HepG2 (cell line): Measurements from ENCODE around the gene BPHL. TPM values are rescaled to one million over a fixed set of nuclear protein-coding genes. Genes with fewer than 3 reads are reported as not detected.

Source experiments
- ADNP ChIP-seq: sonication (generic); formaldehyde crosslinking; IDR thresholded peaks from 2 replicates; pipeline ENCODE4 v1.4.0; 2020; ENCODE audit warnings: missing genetic modification reagents
- CBX1 ChIP-seq: IDR thresholded peaks from one replicate; pipeline ENCODE4 v1.6.1; 2016; ENCODE audit warnings: antibody characterized with exemption, low read depth
- IKZF1 ChIP-seq: fragments of 450-650 bp; IDR thresholded peaks from 2 replicates; pipeline ENCODE4 v1.7.1; 2016
- MXI1 ChIP-seq: IDR thresholded peaks from 3 replicates; pipeline ENCODE4 v1.6.1; 2012; ENCODE audit warnings: low read depth, low read length, inconsistent platforms, borderline replicate concordance
- NFIC ChIP-seq: IDR thresholded peaks from 2 replicates; pipeline ENCODE4 v1.6.1; 2012; ENCODE audit warnings: mild to moderate bottlenecking, low read length, inconsistent platforms
- PHF20 ChIP-seq: sonication (generic); formaldehyde crosslinking; IDR thresholded peaks from 2 replicates; pipeline ENCODE4 v1.5.0; 2020; ENCODE audit warnings: mild to moderate bottlenecking, missing genetic modification reagents
- POLR2G ChIP-seq: fragments of 200-400 bp; formaldehyde crosslinking; IDR thresholded peaks from 2 replicates; pipeline ENCODE4 v1.6.1; 2018; ENCODE audit warnings: mild to moderate bottlenecking, low read depth, low read length, moderate library complexity
- REPIN1 ChIP-seq: sonication (generic); formaldehyde crosslinking; IDR thresholded peaks from 2 replicates; pipeline ENCODE4 v1.8.0; 2022; ENCODE audit warnings: missing genetic modification reagents, low read depth, mild to moderate bottlenecking, borderline replicate concordance
- SIX1 ChIP-seq: sonication (generic); formaldehyde crosslinking; IDR thresholded peaks from 2 replicates; pipeline ENCODE4 v1.4.0; 2020; ENCODE audit warnings: missing genetic modification reagents, borderline replicate concordance
- SOX6 ChIP-seq, 2 experiments: fragments of 450-650 bp in 1 of 2; sonication (generic) in 1 of 2; formaldehyde crosslinking in 1 of 2; IDR thresholded peaks; 2 replicates each; pipeline versions ENCODE4 v1.4.0 to v1.6.1; 2017 to 2020; ENCODE audit warnings: antibody characterized with exemption in 1 of 2, mild to moderate bottlenecking in 1 of 2, missing genetic modification reagents in 1 of 2
- SYNCRIP ChIP-seq: fragments of 200-400 bp; formaldehyde crosslinking; IDR thresholded peaks from 2 replicates; pipeline ENCODE4 v1.6.1; 2018; ENCODE audit warnings: mild to moderate bottlenecking, low read depth, low read length; ENCODE audit not compliant: insufficient read depth
- TGIF2 ChIP-seq: IDR thresholded peaks from 2 replicates; pipeline ENCODE4 v1.6.1; 2016; ENCODE audit warnings: control low read depth, missing compliant biosample characterization
- WIZ ChIP-seq: sonication (generic); formaldehyde crosslinking; IDR thresholded peaks from 2 replicates; pipeline ENCODE4 v1.5.1; 2020; ENCODE audit warnings: mild to moderate bottlenecking, missing genetic modification reagents
- XRCC5 ChIP-seq: fragments of 200-400 bp; formaldehyde crosslinking; optimal IDR thresholded peaks from 2 replicates; pipeline ENCODE3; 2017; ENCODE audit warnings: mild to moderate bottlenecking, low read length
- ZMYM3 ChIP-seq: sonication (generic); formaldehyde crosslinking; IDR thresholded peaks from 2 replicates; pipeline ENCODE4 v1.5.1; 2020; ENCODE audit warnings: mild to moderate bottlenecking, missing genetic modification reagents
- ZNF143 ChIP-seq: sonication (generic); formaldehyde crosslinking; IDR thresholded peaks from 2 replicates; pipeline ENCODE4 v1.4.0; 2020; ENCODE audit warnings: missing genetic modification reagents
- ZNF205 ChIP-seq: IDR thresholded peaks from 2 replicates; pipeline ENCODE4 v1.6.1; 2018; ENCODE audit warnings: missing biosample characterization, missing genetic modification reagents
- ZNF282 ChIP-seq: fragments of 450-650 bp; IDR thresholded peaks from 2 replicates; pipeline ENCODE4 v1.6.1; 2018; ENCODE audit not compliant: partially characterized antibody
- ZNF563 ChIP-seq: sonication (generic); formaldehyde crosslinking; IDR thresholded peaks from 2 replicates; pipeline ENCODE4 v1.8.0; 2022; ENCODE audit warnings: mild to moderate bottlenecking, moderate library complexity, missing genetic modification reagents
- ZNF564 ChIP-seq: sonication (generic); formaldehyde crosslinking; IDR thresholded peaks from 2 replicates; pipeline ENCODE4 v1.8.1; 2023; ENCODE audit warnings: mild to moderate bottlenecking, missing genetic modification reagents
- polyA plus RNA-seq, 8 experiments: library from polyadenylated mRNA; depleted of rRNA in 3 of 8; stranded (reverse) in 7 of 8; unstranded in 1 of 8; fragments of >200 nt; fragmentation: Illumina TruSeq in 4 of 8; extraction: Trizol in 4 of 8; gene quantifications; 2 replicates each; pipeline versions ENCODE4 v1.2.1 to v1.2.3, GENCODE V29; 2011 to 2016; ENCODE audit warnings: low read depth in 4 of 8, missing spikeins in 1 of 8, mixed read lengths in 1 of 8; ENCODE audit not compliant: insufficient read depth in 1 of 8
- total RNA-seq, 5 experiments: library from RNA; depleted of rRNA; stranded (reverse); fragments of >200 nt; fragmentation: Illumina TruSeq; extraction: Trizol; gene quantifications; 2 replicates each; pipeline ENCODE4 v1.2.3, GENCODE V29; 2016; ENCODE audit warnings: low read depth in 1 of 5
- TF ChIP-seq, protein P1 (sequence below): sonication (generic); formaldehyde crosslinking; IDR thresholded peaks from 2 replicates; pipeline ENCODE4 v1.8.1; 2023; ENCODE audit warnings: mild to moderate bottlenecking, missing genetic modification reagents, borderline replicate concordance
- TF ChIP-seq, protein P2 (sequence below): sonication (generic); formaldehyde crosslinking; IDR thresholded peaks from 2 replicates; pipeline ENCODE4 v1.8.0; 2022; ENCODE audit warnings: missing genetic modification reagents, mild to moderate bottlenecking, borderline replicate concordance
- TF ChIP-seq, protein P3 (sequence below): sonication (generic); formaldehyde crosslinking; IDR thresholded peaks from 2 replicates; pipeline ENCODE4 v1.5.0; 2020; ENCODE audit warnings: mild to moderate bottlenecking, missing genetic modification reagents, borderline replicate concordance
- TF ChIP-seq, protein P4 (sequence below): sonication (generic); formaldehyde crosslinking; IDR thresholded peaks from 2 replicates; pipeline ENCODE4 v1.4.0; 2020; ENCODE audit warnings: missing genetic modification reagents, borderline replicate concordance

BPHL gene
- total and polyA plus RNA-seq, 2 of the 13 experiments (the other 11 are each of a cell fraction or from before 2014, with no cell fraction given) = 37.8 to 39.5 TPM

DNA sequence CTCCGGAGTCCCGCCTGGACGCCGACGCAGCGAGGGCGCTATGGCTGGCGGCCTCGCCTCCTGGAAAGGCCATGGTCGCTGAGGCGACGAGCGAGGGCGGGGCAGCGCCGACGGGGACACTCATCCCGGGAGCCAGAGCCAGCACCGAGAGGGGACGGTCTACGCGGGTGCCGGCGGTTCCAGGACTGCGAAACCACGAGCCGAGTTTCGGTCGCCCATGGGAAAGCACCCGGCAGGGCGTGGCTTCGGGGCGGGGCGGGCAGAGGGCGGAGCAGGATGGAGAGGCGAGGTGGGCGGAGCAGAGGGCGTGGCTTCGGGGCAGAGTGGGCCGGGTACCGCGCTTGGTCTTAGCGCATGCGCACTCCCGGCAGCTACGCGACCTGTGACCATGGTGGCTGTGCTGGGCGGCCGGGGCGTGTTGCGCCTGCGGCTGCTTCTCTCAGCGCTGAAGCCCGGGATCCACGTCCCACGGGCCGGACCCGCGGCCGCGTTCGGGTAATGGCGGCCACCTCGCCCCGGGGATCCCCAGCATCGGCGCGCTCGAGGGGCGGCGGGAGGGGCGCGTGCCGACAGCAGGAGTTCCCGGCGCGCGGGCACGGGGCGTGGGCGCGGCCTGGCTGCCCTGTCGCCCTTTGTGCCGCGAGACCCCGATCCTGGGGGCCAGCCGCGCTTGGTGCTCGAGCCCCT lies at the start of gene BPHL (continued):
- TF ChIP-seq, protein P1, sequence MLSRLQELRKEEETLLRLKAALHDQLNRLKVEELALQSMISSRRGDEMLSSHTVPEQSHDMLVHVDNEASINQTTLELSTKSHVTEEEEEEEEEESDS (CRISPR knock-in tag) = peak; percentile 98
- TF ChIP-seq, protein P2, sequence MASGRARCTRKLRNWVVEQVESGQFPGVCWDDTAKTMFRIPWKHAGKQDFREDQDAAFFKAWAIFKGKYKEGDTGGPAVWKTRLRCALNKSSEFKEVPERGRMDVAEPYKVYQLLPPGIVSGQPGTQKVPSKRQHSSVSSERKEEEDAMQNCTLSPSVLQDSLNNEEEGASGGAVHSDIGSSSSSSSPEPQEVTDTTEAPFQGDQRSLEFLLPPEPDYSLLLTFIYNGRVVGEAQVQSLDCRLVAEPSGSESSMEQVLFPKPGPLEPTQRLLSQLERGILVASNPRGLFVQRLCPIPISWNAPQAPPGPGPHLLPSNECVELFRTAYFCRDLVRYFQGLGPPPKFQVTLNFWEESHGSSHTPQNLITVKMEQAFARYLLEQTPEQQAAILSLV (CRISPR knock-in tag) = peak; percentile 96
- TF ChIP-seq NFIC (no peak), CBX1 (peak; percentile 84), WIZ (no peak), ZNF143 (peak; percentile 59; the same call in 1 of the 2 replicates), XRCC5 (peak; percentile 88), SOX6 (IDR thresholded peaks at IDR 0.05) (no peak), SOX6 (CRISPR knock-in tag; IDR thresholded peaks at IDR 0.05) (peak; percentile 77), PHF20 (peak; percentile 22; the same call in 1 of the 2 replicates), ZNF282 (no peak), POLR2G (peak; percentile 94), SYNCRIP (no peak), SIX1 (no peak), TGIF2 (CRISPR knock-in tag) (peak; percentile 78; the same call in 1 of the 2 replicates), ZNF205 (CRISPR knock-in tag) (peak; percentile 79), ADNP (CRISPR knock-in tag) (no peak), IKZF1 (no peak), ZMYM3 (peak; percentile 74; the same call in 1 of the 2 replicates), ZNF563 (peak; percentile 95), REPIN1 (CRISPR knock-in tag) (peak; percentile 83; the same call in 1 of the 2 replicates), ZNF564 (CRISPR knock-in tag) (no peak), MXI1 (peak; percentile 86; the same call in 2 of the 3 replicates)
- TF ChIP-seq, protein P3, sequence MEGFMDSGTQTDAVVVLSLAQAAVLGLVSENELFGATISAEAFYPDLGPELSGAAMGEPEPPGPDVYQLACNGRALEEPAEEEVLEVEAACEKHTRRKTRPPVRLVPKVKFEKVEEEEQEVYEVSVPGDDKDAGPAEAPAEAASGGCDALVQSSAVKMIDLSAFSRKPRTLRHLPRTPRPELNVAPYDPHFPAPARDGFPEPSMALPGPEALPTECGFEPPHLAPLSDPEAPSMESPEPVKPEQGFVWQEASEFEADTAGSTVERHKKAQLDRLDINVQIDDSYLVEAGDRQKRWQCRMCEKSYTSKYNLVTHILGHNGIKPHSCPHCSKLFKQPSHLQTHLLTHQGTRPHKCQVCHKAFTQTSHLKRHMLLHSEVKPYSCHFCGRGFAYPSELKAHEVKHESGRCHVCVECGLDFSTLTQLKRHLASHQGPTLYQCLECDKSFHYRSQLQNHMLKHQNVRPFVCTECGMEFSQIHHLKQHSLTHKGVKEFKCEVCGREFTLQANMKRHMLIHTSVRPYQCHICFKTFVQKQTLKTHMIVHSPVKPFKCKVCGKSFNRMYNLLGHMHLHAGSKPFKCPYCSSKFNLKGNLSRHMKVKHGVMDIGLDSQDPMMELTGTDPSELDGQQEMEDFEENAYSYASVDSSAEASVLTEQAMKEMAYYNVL (CRISPR knock-in tag) = peak; percentile 72; the same call in 1 of the 2 replicates
- TF ChIP-seq, protein P4, sequence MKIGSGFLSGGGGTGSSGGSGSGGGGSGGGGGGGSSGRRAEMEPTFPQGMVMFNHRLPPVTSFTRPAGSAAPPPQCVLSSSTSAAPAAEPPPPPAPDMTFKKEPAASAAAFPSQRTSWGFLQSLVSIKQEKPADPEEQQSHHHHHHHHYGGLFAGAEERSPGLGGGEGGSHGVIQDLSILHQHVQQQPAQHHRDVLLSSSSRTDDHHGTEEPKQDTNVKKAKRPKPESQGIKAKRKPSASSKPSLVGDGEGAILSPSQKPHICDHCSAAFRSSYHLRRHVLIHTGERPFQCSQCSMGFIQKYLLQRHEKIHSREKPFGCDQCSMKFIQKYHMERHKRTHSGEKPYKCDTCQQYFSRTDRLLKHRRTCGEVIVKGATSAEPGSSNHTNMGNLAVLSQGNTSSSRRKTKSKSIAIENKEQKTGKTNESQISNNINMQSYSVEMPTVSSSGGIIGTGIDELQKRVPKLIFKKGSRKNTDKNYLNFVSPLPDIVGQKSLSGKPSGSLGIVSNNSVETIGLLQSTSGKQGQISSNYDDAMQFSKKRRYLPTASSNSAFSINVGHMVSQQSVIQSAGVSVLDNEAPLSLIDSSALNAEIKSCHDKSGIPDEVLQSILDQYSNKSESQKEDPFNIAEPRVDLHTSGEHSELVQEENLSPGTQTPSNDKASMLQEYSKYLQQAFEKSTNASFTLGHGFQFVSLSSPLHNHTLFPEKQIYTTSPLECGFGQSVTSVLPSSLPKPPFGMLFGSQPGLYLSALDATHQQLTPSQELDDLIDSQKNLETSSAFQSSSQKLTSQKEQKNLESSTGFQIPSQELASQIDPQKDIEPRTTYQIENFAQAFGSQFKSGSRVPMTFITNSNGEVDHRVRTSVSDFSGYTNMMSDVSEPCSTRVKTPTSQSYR (CRISPR knock-in tag) = 0 out of 2 replicates have a peak, but pooled peaks have one; percentile 28
